Activated T-cell treated with anti-CD3 and anti-CD28 coated beads, Interleukin-2, amount 50 U/mL, for 4 hours (primary cell): ENCODE results near the gene LRRC37B. TPM values are rescaled to one million over a fixed set of nuclear protein-coding genes. Genes with fewer than 3 reads are reported as not detected.
A peak's percentile ranks its signal among the peaks of the same experiment; 100 is the strongest.
"Not testable (repeated sequence)": the region's sequence is repeated elsewhere in the genome, so short reads cannot be mapped to it uniquely, and the experiment has no call there.

Source experiments
- ATAC-seq, 2 donors: fragments of 200-7000 bp; cut with Tn5 transposase; one replicate each; pipeline ENCODE4 v1.10.0; 2021
- DNase-seq: peaks from one replicate; pipeline ENCODE4 v3.0.0-alpha.2; 2020
- H3K27me3 Mint-ChIP-seq: one replicate; pipeline ENCODE4 v1.8.0; 2021; ENCODE audit warnings: low read depth, mixed read lengths
- H3K36me3 Mint-ChIP-seq: one replicate; pipeline ENCODE4 v1.8.0; 2022; ENCODE audit warnings: mixed read lengths; ENCODE audit not compliant: insufficient read depth
- H3K4me1 Mint-ChIP-seq: one replicate; pipeline ENCODE4 v1.8.0; 2021; ENCODE audit warnings: low read depth, mixed read lengths
- H3K4me3 Mint-ChIP-seq: one replicate; pipeline ENCODE4 v1.8.0; 2021; ENCODE audit warnings: mild to moderate bottlenecking, moderate library complexity, mixed read lengths
- H3K9me3 Mint-ChIP-seq: one replicate; pipeline ENCODE4 v1.8.0; 2021; ENCODE audit warnings: mixed read lengths
- total RNA-seq, 3 donors: library from RNA; stranded (reverse); gene quantifications; one replicate each; pipeline ENCODE4 v1.2.1, GENCODE V29; 2021

The LRRC37B gene
- total RNA-seq, 3 donors from 2014 or later: 7.0 to 8.7 (median 8.4) TPM

DNA sequence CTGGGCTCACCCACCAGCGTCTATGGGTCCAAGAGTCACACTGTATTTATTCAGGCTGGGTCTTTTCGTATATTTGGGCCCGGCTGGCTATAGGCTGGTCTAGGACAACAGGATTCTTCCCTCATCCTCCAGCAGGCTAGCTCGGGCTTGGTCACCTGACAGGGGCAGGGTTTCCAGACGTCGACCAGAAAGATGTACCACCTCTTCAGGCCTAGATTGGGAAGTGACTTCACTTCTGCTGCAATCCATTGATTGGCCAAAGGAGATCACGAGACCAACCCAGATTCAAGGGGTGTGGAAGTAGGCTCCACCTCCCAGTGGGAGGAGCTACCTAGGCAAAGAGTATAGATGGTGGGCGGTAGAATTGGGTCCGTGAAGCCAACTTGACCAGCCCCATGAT, 53.5 kb downstream of the LRRC37B start:
- not testable (repeated sequence) for H3K36me3 Mint-ChIP-seq, DNase-seq, H3K4me1 Mint-ChIP-seq, H3K9me3 Mint-ChIP-seq, H3K27me3 Mint-ChIP-seq, H3K4me3 Mint-ChIP-seq
- ATAC-seq: peak; percentile 80 to 83

- not testable (repeated sequence) for ATAC-seq, H3K9me3 Mint-ChIP-seq, DNase-seq, H3K36me3 Mint-ChIP-seq, H3K27me3 Mint-ChIP-seq, H3K4me1 Mint-ChIP-seq
- H3K4me3 Mint-ChIP-seq: peak overlapping the region; percentile 38
Measured at GRCh38 chr17:32061840-32062239, 54.7 kb downstream of the LRRC37B start.

DNA sequence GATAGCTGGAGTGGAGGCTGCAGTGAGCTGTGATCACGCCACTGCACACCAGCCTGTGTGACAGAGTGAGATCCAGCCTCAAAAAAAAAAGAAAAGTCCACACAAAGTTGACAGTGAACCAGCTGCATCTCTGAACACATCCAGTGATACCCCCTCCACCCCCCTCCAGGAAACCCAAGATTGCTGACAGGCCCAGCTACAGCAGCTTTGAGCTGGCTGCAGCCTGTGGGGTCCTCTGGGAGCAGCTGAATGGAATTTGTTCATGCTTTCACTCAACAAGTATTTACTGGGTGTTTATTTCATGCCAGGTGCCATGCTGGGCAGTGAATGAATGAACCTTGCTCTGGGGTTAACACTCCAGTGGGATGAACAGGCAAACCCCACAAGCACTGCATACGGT, 56.9 kb downstream of the LRRC37B start:
- not testable (repeated sequence) for H3K9me3 Mint-ChIP-seq, H3K4me1 Mint-ChIP-seq, H3K4me3 Mint-ChIP-seq, H3K27me3 Mint-ChIP-seq, H3K36me3 Mint-ChIP-seq, ATAC-seq, DNase-seq

- not testable (repeated sequence) for H3K4me3 Mint-ChIP-seq, H3K27me3 Mint-ChIP-seq, H3K9me3 Mint-ChIP-seq, H3K36me3 Mint-ChIP-seq, H3K4me1 Mint-ChIP-seq, DNase-seq, ATAC-seq
Measured at GRCh38 chr17:32066123-32066680, 59.0 kb downstream of the LRRC37B start.

DNA sequence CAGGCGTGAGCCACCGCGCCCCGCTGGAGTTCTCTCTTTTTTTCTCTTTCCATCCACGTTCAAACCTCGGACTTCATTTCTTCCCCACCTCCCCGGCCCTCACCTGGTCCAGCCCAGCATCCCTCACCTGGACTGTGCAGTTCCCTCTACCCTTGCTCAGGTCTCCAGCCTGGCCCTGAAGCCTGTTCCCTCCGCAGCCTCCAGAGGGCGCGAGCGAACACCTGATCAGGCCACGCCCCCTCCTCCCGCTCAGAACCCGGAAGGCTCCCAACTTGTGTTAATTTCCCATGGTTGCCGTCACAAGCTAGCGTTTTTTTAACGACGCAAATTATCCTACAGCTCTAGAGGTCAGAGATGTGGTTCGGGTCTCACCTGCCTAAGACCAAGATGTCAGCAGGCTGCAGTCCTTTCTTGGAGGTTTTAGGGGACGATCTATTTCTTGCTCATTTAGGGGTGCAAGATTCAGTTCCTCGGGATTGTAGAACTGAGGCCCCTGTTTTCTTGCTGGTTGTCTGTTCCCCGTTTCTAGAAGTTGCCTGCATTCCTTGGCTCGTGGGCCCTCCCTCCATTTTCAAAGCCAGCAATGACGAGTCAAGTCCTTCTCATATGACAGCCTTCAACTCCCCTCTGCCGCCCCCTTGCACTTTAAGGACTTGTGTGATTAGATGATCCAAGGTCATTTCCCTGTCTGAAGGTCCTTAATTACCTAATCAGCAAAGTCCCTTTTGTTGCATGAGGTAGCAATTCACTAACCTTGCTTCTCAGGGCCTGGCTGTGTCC, 59.9 kb downstream of the LRRC37B start:
- not testable (repeated sequence) for H3K27me3 Mint-ChIP-seq, H3K4me1 Mint-ChIP-seq, H3K36me3 Mint-ChIP-seq, H3K9me3 Mint-ChIP-seq
- DNase-seq: peak; percentile 52
- ATAC-seq: peak; percentile 97 to 99
- H3K4me3 Mint-ChIP-seq: peak overlapping the region; percentile 45

DNA sequence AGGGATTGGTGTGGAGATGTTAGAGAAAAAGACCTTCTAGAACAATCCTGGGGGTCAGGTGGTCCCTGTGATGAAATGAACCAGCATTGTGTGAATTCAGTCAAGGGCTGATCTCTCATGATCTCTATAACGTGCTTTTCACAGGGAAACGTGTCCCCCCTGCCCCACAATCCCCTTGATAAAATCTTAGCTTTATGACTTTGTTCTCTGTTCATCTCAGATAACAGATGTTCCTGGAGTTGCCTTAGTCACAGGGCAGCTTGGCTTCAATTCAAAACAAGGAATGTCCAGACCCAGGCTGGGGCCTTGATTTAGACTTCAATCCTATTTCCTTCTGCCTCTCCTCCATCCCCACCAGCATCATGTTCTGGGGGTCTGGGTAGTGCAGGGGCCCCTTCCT, 61.9 kb downstream of the LRRC37B start:
- H3K9me3 Mint-ChIP-seq, H3K36me3 Mint-ChIP-seq, DNase-seq, H3K4me1 Mint-ChIP-seq, ATAC-seq, H3K27me3 Mint-ChIP-seq, H3K4me3 Mint-ChIP-seq: not testable (repeated sequence)

- H3K4me3 Mint-ChIP-seq, H3K9me3 Mint-ChIP-seq, H3K36me3 Mint-ChIP-seq, DNase-seq, H3K27me3 Mint-ChIP-seq, H3K4me1 Mint-ChIP-seq: not testable (repeated sequence)
- peak; percentile 65 to 93 for ATAC-seq
Measured at GRCh38 chr17:32071961-32072360, 64.8 kb downstream of the LRRC37B start.

DNA sequence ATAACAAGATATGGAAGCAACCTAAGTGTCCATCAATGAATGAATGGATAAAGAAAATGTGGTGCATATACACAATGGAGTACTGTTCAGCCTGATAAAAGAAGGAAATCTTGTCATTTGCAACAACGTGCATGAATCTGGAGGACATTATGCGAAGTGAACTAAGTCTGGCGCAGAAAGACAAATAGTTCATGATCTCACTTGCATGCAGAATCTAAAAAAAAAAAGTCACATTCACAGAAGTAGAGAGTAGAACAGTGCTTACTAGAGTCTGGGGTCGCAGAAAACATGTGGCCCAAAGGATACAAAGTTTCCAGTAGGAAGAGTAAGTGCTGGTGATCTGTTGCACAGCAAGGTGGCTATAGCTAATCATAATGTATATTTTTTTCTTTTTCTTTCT, 65.9 kb downstream of the LRRC37B start:
- not testable (repeated sequence) for H3K9me3 Mint-ChIP-seq, H3K4me1 Mint-ChIP-seq, H3K27me3 Mint-ChIP-seq, ATAC-seq, H3K36me3 Mint-ChIP-seq, DNase-seq, H3K4me3 Mint-ChIP-seq

DNA sequence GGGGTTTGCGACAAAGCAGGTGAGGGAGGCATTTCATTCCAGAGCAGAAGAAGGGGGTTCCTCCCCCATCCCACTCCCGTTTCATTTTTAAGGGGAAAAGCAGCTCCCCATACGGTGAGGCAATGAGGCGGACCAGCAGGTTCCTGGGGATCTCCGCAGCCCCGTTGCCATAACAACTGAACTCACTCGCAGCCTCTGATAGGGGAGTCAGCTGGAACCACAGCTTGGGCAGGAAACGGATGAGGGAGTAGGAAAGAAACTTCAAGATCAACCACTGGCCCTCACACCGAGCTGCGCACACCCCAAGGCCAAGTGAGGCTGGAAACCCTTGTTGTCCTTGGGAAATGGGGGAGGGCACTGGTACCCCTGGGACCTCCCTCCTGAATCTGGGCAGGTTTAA, 72.6 kb downstream of the LRRC37B start:
- not testable (repeated sequence) for H3K9me3 Mint-ChIP-seq

GRCh38 chr17:32083550-32083979, 76.4 kb downstream of the LRRC37B start:
- not testable (repeated sequence) for H3K36me3 Mint-ChIP-seq, H3K4me1 Mint-ChIP-seq, H3K4me3 Mint-ChIP-seq, DNase-seq, H3K9me3 Mint-ChIP-seq, H3K27me3 Mint-ChIP-seq
- ATAC-seq: peak; percentile 12 to 44

More for the DNA sequence above, 72.6 kb downstream of the LRRC37B start:
- H3K27me3 Mint-ChIP-seq, H3K36me3 Mint-ChIP-seq, H3K4me1 Mint-ChIP-seq: not testable (repeated sequence)
- peak; percentile 79 to 90 for ATAC-seq
- peak; percentile 54 for DNase-seq
- peak overlapping the region; percentile 54 for H3K4me3 Mint-ChIP-seq

GRCh38 chr17:32084003-32084941, 77.1 kb downstream of the LRRC37B start:
- not testable (repeated sequence) for H3K9me3 Mint-ChIP-seq, H3K36me3 Mint-ChIP-seq, H3K27me3 Mint-ChIP-seq, DNase-seq, H3K4me1 Mint-ChIP-seq
- ATAC-seq: peak; percentile 39 to 65
- peak overlapping the region; percentile 54 for H3K4me3 Mint-ChIP-seq

DNA sequence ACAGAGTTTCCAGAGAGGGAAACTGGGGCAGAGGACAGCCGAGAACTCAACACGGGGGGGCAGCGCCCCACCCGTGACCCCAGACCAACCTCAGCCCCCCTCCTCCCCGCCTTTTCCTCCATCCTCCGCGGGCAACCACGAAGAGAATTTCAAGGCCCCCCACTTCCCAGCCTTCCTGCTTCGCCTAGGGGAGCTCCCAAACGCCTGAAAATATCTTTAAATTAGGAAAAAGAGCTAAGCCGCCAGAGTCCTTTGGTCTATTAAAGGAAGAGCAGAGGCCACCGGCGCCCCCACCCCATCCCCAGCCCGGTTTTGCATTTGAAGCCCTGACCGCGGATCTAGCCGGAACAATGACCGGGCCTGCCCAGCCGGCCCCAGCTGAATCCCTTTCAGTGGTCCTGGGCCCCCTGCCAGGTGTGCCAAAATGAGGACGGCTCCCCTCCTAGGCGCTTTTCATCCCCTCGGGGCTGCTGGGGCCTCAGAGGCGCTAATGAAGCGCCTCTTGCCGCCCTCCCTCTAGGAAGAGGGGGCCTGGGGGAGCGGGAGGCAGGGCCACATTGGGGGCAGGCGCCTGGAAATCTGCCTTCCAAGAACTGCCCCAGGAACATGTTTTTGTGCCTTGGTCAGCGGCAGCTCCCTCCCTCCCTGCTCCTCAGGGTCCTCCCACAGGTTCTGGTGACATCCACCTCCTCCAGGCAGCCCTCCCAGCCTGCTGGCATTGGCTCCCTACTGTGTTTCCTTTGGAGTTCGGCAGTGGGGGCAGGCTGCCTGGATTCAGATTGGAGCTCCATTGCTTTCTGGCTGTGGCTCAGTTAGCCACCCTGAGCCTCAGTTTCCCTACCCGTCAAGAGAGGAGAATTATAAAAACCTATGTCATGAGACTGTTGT, 78.0 kb downstream of the LRRC37B start:
- H3K27me3 Mint-ChIP-seq, H3K36me3 Mint-ChIP-seq, H3K4me3 Mint-ChIP-seq, ATAC-seq, H3K4me1 Mint-ChIP-seq, DNase-seq, H3K9me3 Mint-ChIP-seq: not testable (repeated sequence)

GRCh38 chr17:32086833-32087232, 79.7 kb downstream of the LRRC37B start:
- not testable (repeated sequence) for H3K4me3 Mint-ChIP-seq, H3K4me1 Mint-ChIP-seq, DNase-seq, H3K9me3 Mint-ChIP-seq, H3K36me3 Mint-ChIP-seq, ATAC-seq, H3K27me3 Mint-ChIP-seq

GRCh38 chr17:32092062-32092461, 84.9 kb downstream of the LRRC37B start:
- H3K9me3 Mint-ChIP-seq, H3K4me3 Mint-ChIP-seq, H3K4me1 Mint-ChIP-seq, H3K27me3 Mint-ChIP-seq, H3K36me3 Mint-ChIP-seq, ATAC-seq, DNase-seq: not testable (repeated sequence)
